A549 (cell line): ENCODE data around the gene CHRNA4. TPM values are rescaled to one million over a fixed set of nuclear protein-coding genes. Genes with fewer than 3 reads are reported as not detected.

Experiments used
- ATAC-seq, 2 experiments: fragments of 200-7000 bp in 1 of 2; fragments of >200 bp in 1 of 2; cut with Nextera tagmentation in 1 of 2; cut with Tn5 transposase in 1 of 2; 3 replicates each; pipeline versions ENCODE4 v1.8.0 to v1.9.1; 2018 to 2020; ENCODE audit warnings: mild to moderate bottlenecking in 1 of 2, moderate library complexity in 1 of 2
- CTCF ChIA-PET: fragments of 300-600 bp; sonication (Branson Sonifier 250); formaldehyde crosslinking; extraction: SDS; loops from one replicate; lab custom pipeline; 2021; ENCODE audit warnings: antibody characterized with exemption, inconsistent platforms; lab: Yijun Ruan, JAX
- POLR2A ChIA-PET: fragments of 350-600 bp; formaldehyde crosslinking; extraction: SDS; loops from one replicate; lab custom pipeline; 2021; ENCODE audit warnings: antibody characterized with exemption, inconsistent platforms; lab: Yijun Ruan, JAX
- DNase-seq, 2 experiments: peaks; one replicate each; pipeline versions ENCODE4 v3.0.0 to v3.0.0-alpha.2; 2011 to 2016; ENCODE audit warnings: low read depth in 1 of 2, low spot score in 1 of 2
- FAIRE-seq: peaks from 2 replicates; lab custom pipeline; 2011; peaks lifted over from hg19 to GRCh38; lab: Jason Lieb, UNC
- H3K27ac ChIP-seq, 2 experiments: fragments of >200 bp; sonication (Bioruptor Twin); formaldehyde crosslinking; 3 replicates each; pipeline ENCODE4 v1.5.1; 2016 to 2017
- H3K4me1 ChIP-seq: fragments of >200 bp; sonication (Bioruptor Twin); formaldehyde crosslinking; 3 replicates; pipeline ENCODE4 v1.6.1; 2016
- H3K4me2 ChIP-seq: fragments of >200 bp; sonication (Bioruptor Twin); formaldehyde crosslinking; 3 replicates; pipeline ENCODE4 v1.6.1; 2016
- H3K4me3 ChIP-seq: fragments of >200 bp; sonication (Bioruptor Twin); formaldehyde crosslinking; 3 replicates; pipeline ENCODE4 v1.5.1; 2016
- H3K9me3 ChIP-seq: fragments of >200 bp; sonication (Bioruptor Twin); formaldehyde crosslinking; 3 replicates; pipeline ENCODE4 v1.6.1; 2016
- ATOH8 ChIP-seq: fragments of 250-450 bp; sonication (Bioruptor Pico); IDR thresholded peaks from 2 replicates; pipeline ENCODE4 v1.5.0; 2020; ENCODE audit warnings: low read depth, mild to moderate bottlenecking, moderate library complexity
- BHLHE40 ChIP-seq: IDR thresholded peaks from 2 replicates; pipeline ENCODE4 v1.6.1; 2012; ENCODE audit warnings: low read depth, low read length, inconsistent platforms
- CEBPB ChIP-seq, 2 experiments: fragments of >200 bp in 1 of 2; sonication (Bioruptor Twin) in 1 of 2; formaldehyde crosslinking in 1 of 2; IDR thresholded peaks; 2 replicates each; pipeline ENCODE4 v1.6.1; 2012 to 2016
- CHD4 ChIP-seq: fragments of 200-600 bp; sonication (generic); IDR thresholded peaks from 2 replicates; pipeline ENCODE4 v1.6.1; 2016; ENCODE audit warnings: antibody characterized with exemption, mild to moderate bottlenecking, borderline replicate concordance
- E2F6 ChIP-seq: IDR thresholded peaks from 2 replicates; pipeline ENCODE4 v1.6.1; 2012; ENCODE audit warnings: low read depth, borderline replicate concordance
- EHMT2 ChIP-seq: fragments of 200-600 bp; sonication (generic); IDR thresholded peaks from 2 replicates; pipeline ENCODE4 v1.6.1; 2016; ENCODE audit warnings: antibody characterized with exemption, low read depth, mild to moderate bottlenecking, moderate library complexity
- FOSB ChIP-seq: fragments of 250-450 bp; sonication (Bioruptor Pico); IDR thresholded peaks from 2 replicates; pipeline ENCODE4 v1.5.0; 2020; ENCODE audit warnings: mild to moderate bottlenecking, moderate library complexity
- GATA3 ChIP-seq: IDR thresholded peaks from 2 replicates; pipeline ENCODE4 v1.6.1; 2012; ENCODE audit warnings: borderline replicate concordance
- HES2 ChIP-seq: fragments of >200 bp; sonication (Bioruptor Twin); formaldehyde crosslinking; IDR thresholded peaks from 2 replicates; pipeline ENCODE4 v1.6.1; 2016
- HEYL ChIP-seq: fragments of 250-450 bp; sonication (Bioruptor Pico); IDR thresholded peaks from 2 replicates; pipeline ENCODE4 v1.8.0; 2021; ENCODE audit warnings: mild to moderate bottlenecking, moderate library complexity
- HOXA7 ChIP-seq: fragments of 250-450 bp; sonication (Bioruptor Pico); IDR thresholded peaks from 2 replicates; pipeline ENCODE4 v1.5.0; 2020; ENCODE audit warnings: mild to moderate bottlenecking, moderate library complexity
- HOXB13 ChIP-seq: fragments of 250-450 bp; sonication (Bioruptor Pico); IDR thresholded peaks from 2 replicates; pipeline ENCODE4 v1.5.0; 2020; ENCODE audit warnings: low read depth, mild to moderate bottlenecking, moderate library complexity
- HOXB5 ChIP-seq: fragments of 250-450 bp; sonication (Bioruptor Pico); IDR thresholded peaks from 2 replicates; pipeline ENCODE4 v1.5.0; 2020; ENCODE audit warnings: mild to moderate bottlenecking, moderate library complexity
- JUN ChIP-seq, 2 experiments: fragments of >200 bp; sonication (Bioruptor Twin); formaldehyde crosslinking; IDR thresholded peaks; 2 replicates in 1 of 2; 3 replicates in 1 of 2; pipeline ENCODE4 v1.6.1; 2016 to 2017
- KDM1A ChIP-seq: fragments of 200-600 bp; sonication (generic); IDR thresholded peaks from 2 replicates; pipeline ENCODE4 v1.6.1; 2016; ENCODE audit warnings: low read depth, mild to moderate bottlenecking
- KDM5A ChIP-seq: fragments of 200-600 bp; sonication (generic); IDR thresholded peaks from 2 replicates; pipeline ENCODE4 v1.6.1; 2016; ENCODE audit warnings: antibody characterized with exemption, mild to moderate bottlenecking
- MAX ChIP-seq: IDR thresholded peaks from 2 replicates; pipeline ENCODE4 v1.6.1; 2012
- MAZ ChIP-seq: fragments of 150-350 bp; IDR thresholded peaks from 2 replicates; pipeline ENCODE4 v1.6.1; 2014; ENCODE audit warnings: antibody characterized with exemption, low read depth, low read length, borderline replicate concordance
- NR3C1 ChIP-seq: fragments of >200 bp; sonication (Bioruptor Twin); formaldehyde crosslinking; IDR thresholded peaks from 3 replicates; pipeline ENCODE4 v1.6.1; 2017
- RCOR1 ChIP-seq: fragments of 150-350 bp; IDR thresholded peaks from 2 replicates; pipeline ENCODE4 v1.6.1; 2014; ENCODE audit warnings: antibody characterized with exemption, low read length, low read depth
- RFX5 ChIP-seq: fragments of 450-650 bp; IDR thresholded peaks from 2 replicates; pipeline ENCODE4 v1.7.1; 2014; ENCODE audit warnings: antibody characterized with exemption, mild to moderate bottlenecking, moderate library complexity
- SMC3 ChIP-seq: fragments of >200 bp; sonication (Bioruptor Twin); formaldehyde crosslinking; IDR thresholded peaks from 3 replicates; pipeline ENCODE4 v1.6.1; 2018; ENCODE audit warnings: inconsistent platforms
- SREBF2 ChIP-seq: fragments of 450-650 bp; IDR thresholded peaks from 2 replicates; pipeline ENCODE4 v1.6.1; 2014; ENCODE audit warnings: mild to moderate bottlenecking, moderate library complexity
- TFCP2L1 ChIP-seq: fragments of 250-450 bp; sonication (Bioruptor Pico); IDR thresholded peaks from 2 replicates; pipeline ENCODE4 v1.5.0; 2021; ENCODE audit warnings: mild to moderate bottlenecking
- USF2 ChIP-seq: fragments of 450-650 bp; IDR thresholded peaks from 2 replicates; pipeline ENCODE4 v1.6.1; 2014; ENCODE audit warnings: antibody characterized with exemption
- ZFP36 ChIP-seq: fragments of 450-650 bp; IDR thresholded peaks from 2 replicates; pipeline ENCODE4 v1.6.1; 2014; ENCODE audit warnings: borderline replicate concordance; ENCODE audit not compliant: partially characterized antibody
- WGBS: methylation state at CpG from one replicate; pipeline ENCODE4 v1.1.6; 2017; ENCODE audit errors: missing lambda C conversion rate; 5-methylcytosine and 5-hydroxymethylcytosine counted together
- polyA plus RNA-seq, 4 experiments: library from polyadenylated mRNA; depleted of rRNA in 3 of 4; stranded (reverse); fragments of >200 nt; fragmentation: RNase III in 1 of 4; extraction: RNeasy Plus Mini Kit Qiagen cat#74134 plus additional on column Dnase treatment in 1 of 4; gene quantifications; 2 replicates in 3 of 4; 3 replicates in 1 of 4; pipeline ENCODE4 v1.2.3, GENCODE V29; 2011 to 2017
- TF ChIP-seq, protein P1 (sequence below): fragments of >200 bp; sonication (Bioruptor Twin); formaldehyde crosslinking; IDR thresholded peaks from 3 replicates; pipeline ENCODE4 v1.6.1; 2016

Gene CHRNA4
- polyA plus RNA-seq, 2 of the 4 experiments (the other 2 are of a cell fraction), result 0.03 to 0.23 TPM

- POLR2A ChIA-PET, result no interaction called here
- no peak for FAIRE-seq
- DNase-seq, result no peak
- CTCF ChIA-PET, result interaction anchor here (1.8 to 5.5 kb wide), 2 partner anchors 11 to 15 kb away, joined by 7 to 30 read pairs; no protein-coding TSS in a partner anchor
- Histone ChIP-seq H3K4me3 (no peak overlapping the region), H3K9me3 (no peaks in the 10 kb centered on the region), H3K4me1 (no peaks in the 10 kb centered on the region), H3K4me2 (no peak overlapping the region), H3K27ac (no peak overlapping the region)
- no peak for ATAC-seq
- WGBS, result 63% methylated on average over 20 of the region's 30 CpGs
- TF ChIP-seq JUN (IDR thresholded peaks at IDR 0.05) (no peak), SMC3 (no peak)
Measured at GRCh38 chr20:63366390-63367365, 5.5 kb upstream of the CHRNA4 start.

DNA sequence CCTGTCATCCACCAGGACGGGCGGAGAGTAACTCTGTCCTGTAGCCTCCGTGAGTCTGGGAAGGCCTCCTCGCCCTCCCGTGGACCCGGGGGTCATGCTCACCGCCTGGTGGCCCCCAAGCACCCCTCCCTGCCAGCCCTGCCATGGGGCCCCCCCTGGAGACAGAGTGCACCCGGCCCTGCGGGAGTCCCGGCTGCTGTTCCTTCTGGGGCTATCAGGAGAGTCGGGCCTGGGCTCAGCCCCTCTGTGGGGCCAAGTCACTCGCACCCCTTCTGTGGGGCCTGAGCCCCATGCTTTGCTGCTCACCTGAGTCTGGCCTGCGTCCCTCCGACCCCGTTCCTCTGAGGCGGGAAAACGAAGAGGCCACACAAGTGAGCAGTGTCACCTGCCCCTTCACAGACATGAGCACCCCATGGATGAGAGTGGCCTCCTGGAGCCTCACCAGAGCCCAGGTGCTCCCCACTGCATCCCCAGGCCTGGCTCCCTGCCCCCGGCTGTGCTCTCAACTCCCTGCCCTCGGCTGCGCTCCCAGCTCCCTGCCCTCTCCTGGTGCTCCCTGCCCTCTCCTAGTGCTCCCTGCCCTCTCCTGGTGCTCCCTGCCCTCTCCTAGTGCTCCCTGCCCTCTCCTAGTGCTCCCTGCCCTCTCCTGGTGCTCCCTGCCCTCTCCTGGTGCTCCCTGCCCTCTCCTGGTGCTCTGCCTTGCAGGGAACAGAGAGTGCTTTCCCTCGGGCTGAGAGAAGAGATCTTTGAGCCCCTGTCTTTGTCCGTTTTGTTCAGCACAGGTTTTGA lies 4.6 kb upstream of the CHRNA4 start:
- POLR2A ChIA-PET, result no interaction called here
- WGBS, result 71% methylated on average over 12 of the region's 22 CpGs
- H3K4me1 ChIP-seq, result 0 out of 3 replicates have a peak, but pooled peaks cover 2% of the 10 kb centered on the region
- H3K4me3 ChIP-seq, result no peak overlapping the region
- H3K27ac ChIP-seq, result no peak overlapping the region
- DNase-seq, result no peak
- TF ChIP-seq BHLHE40, result no peak
- no peak for TF ChIP-seq SREBF2
- TF ChIP-seq KDM5A, result no peak
- TF ChIP-seq SMC3, result no peak
- TF ChIP-seq HOXB13 (CRISPR knock-in tag), result no peak
- no peak for TF ChIP-seq KDM1A
- TF ChIP-seq EHMT2, result no peak
- no peak for TF ChIP-seq HOXB5 (CRISPR knock-in tag)
- no peak for TF ChIP-seq FOSB (CRISPR knock-in tag)
- TF ChIP-seq ZFP36, result no peak
- TF ChIP-seq CHD4, result no peak
- no peak for TF ChIP-seq TFCP2L1 (CRISPR knock-in tag)
- no peak for TF ChIP-seq CEBPB (IDR thresholded peaks at IDR 0.05)
- no peak for TF ChIP-seq MAX
- H3K9me3 ChIP-seq, result no peaks in the 10 kb centered on the region
- no peak overlapping the region for H3K4me2 ChIP-seq
- no peak for ATAC-seq
- no peak for FAIRE-seq
- CTCF ChIA-PET, result interaction anchor here (5.5 kb wide), 1 partner anchor 16 kb away, joined by 30 read pairs; no protein-coding TSS in a partner anchor

DNA sequence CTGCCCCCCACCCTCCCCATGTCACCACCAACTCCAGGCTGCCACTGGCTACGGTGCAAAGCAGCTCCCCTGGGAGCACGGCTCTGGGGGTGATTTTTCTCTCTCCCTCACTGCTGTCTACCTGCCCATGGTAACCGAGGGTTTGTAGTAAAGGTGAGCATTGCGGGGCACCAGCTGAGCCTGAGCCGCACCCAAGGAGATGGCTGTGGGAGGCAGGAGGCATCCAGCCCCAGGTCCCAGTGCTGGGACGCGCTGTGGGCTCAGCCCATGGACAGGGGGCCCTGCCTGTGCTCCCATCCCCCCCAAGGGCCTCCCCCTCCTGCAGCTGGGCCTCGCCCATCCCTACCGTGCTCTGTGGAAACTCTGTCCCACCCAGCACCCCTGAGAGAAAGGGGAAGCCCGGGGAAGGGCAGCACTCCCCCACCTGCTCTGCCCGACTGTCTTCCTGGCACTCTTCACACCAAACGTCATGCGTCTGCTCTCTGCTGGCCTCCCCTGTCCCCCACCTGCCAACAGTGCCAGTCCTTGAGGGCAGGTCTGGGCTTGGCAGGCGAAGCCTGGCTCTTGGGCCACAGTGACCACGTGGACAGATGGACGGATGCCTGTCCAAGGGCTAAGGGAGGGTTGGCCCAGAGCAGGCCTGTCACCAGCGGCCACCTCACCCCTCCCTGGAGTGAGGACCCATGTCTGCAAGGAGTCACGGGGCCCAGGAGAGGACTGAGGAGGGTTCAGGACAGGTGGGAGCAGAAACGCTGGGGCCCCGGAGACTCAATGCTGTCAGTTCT lies 3.8 kb upstream of the CHRNA4 start:
- no peak for DNase-seq
- ATAC-seq, result no peak
- Histone ChIP-seq H3K4me2 (no peak overlapping the region), H3K4me3 (no peak overlapping the region), H3K27ac (no peak overlapping the region), H3K9me3 (no peaks in the 10 kb centered on the region), H3K4me1 (0 out of 3 replicates have a peak, but pooled peaks cover 4% of the 10 kb centered on the region)
- WGBS, result 61% methylated on average over 8 of the region's 20 CpGs
- CTCF ChIA-PET, result interaction anchor here (2.0 to 2.3 kb wide), 2 partner anchors 56 to 141 kb away, joined by 6 to 8 read pairs; no protein-coding TSS in a partner anchor
- no peak for FAIRE-seq
- POLR2A ChIA-PET, result no interaction called here
- TF ChIP-seq, protein P1, sequence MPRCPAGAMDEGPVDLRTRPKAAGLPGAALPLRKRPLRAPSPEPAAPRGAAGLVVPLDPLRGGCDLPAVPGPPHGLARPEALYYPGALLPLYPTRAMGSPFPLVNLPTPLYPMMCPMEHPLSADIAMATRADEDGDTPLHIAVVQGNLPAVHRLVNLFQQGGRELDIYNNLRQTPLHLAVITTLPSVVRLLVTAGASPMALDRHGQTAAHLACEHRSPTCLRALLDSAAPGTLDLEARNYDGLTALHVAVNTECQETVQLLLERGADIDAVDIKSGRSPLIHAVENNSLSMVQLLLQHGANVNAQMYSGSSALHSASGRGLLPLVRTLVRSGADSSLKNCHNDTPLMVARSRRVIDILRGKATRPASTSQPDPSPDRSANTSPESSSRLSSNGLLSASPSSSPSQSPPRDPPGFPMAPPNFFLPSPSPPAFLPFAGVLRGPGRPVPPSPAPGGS, result no peak
- TF ChIP-seq HEYL (CRISPR knock-in tag) (no peak), ATOH8 (CRISPR knock-in tag) (no peak), E2F6 (no peak), RFX5 (no peak), CEBPB (IDR thresholded peaks at IDR 0.05) (no peak), GATA3 (no peak), HES2 (no peak), RCOR1 (no peak), HOXA7 (CRISPR knock-in tag) (no peak), NR3C1 (no peak), USF2 (no peak), MAZ (no peak)
